CD4-positive, alpha-beta T cell (primary cell): ENCODE measurements around the gene CHMP1A. TPM values are rescaled to one million over a fixed set of nuclear protein-coding genes. Genes with fewer than 3 reads are reported as not detected.

Experiments used
- ATAC-seq: fragments of 200-7000 bp; cut with Tn5 transposase; one replicate; pipeline ENCODE4 v1.10.0; 2022; ENCODE audit warnings: mild to moderate bottlenecking; ENCODE audit not compliant: poor library complexity
- CTCF ChIA-PET: fragments of 350-600 bp; sonication (Branson Sonifier 250); formaldehyde crosslinking; loops from one replicate; lab custom pipeline; 2021; ENCODE audit warnings: antibody characterized with exemption, inconsistent platforms; lab: Charles Lee
- POLR2A ChIA-PET: fragments of 350-600 bp; sonication (Branson Sonifier 250); formaldehyde crosslinking; loops from one replicate; lab custom pipeline; 2021; ENCODE audit warnings: antibody characterized with exemption, inconsistent platforms; lab: Charles Lee
- DNase-seq, 14 experiments: peaks; one replicate each; pipeline ENCODE4 v3.0.0-alpha.2; 2013 to 2020; ENCODE audit warnings: mixed read lengths in 2 of 14
- H3K27ac ChIP-seq, 2 donors: one replicate each; pipeline versions ENCODE4 v1.5.1 to v1.7.0; 2013; ENCODE audit warnings: low read length in 2 of 2, low read depth in 1 of 2, mild to moderate bottlenecking in 1 of 2
- H3K27me3 ChIP-seq, 2 experiments: 1 replicate in 1 of 2; 2 replicates in 1 of 2; pipeline versions ENCODE4 v1.6.1 to v1.7.0; 2013; ENCODE audit warnings: low read length in 2 of 2, control low read depth in 1 of 2, mild to moderate bottlenecking in 1 of 2, moderate library complexity in 1 of 2; ENCODE audit not compliant: insufficient read depth in 2 of 2, control insufficient read depth in 1 of 2
- H3K36me3 ChIP-seq: one replicate; pipeline ENCODE4 v1.6.1; 2013; ENCODE audit warnings: low read length, control low read depth; ENCODE audit not compliant: insufficient read depth
- H3K4me1 ChIP-seq: one replicate; pipeline ENCODE4 v1.6.1; 2013; ENCODE audit warnings: low read length, control low read depth; ENCODE audit not compliant: insufficient read depth
- H3K4me3 ChIP-seq: one replicate; pipeline ENCODE4 v1.5.1; 2013; ENCODE audit warnings: mild to moderate bottlenecking, low read length, moderate library complexity
- H3K9me3 ChIP-seq, 2 experiments: 1 replicate in 1 of 2; 2 replicates in 1 of 2; pipeline versions ENCODE4 v1.6.1 to v1.7.0; 2013; ENCODE audit warnings: low read length in 2 of 2, mild to moderate bottlenecking in 2 of 2, control low read depth in 1 of 2, moderate library complexity in 1 of 2; ENCODE audit not compliant: control insufficient read depth in 1 of 2, insufficient read depth in 1 of 2
- H3K27ac Mint-ChIP-seq: one replicate; pipeline ENCODE4 v1.8.0; 2020; ENCODE audit warnings: mixed read lengths
- H3K27me3 Mint-ChIP-seq: one replicate; pipeline ENCODE4 v1.8.0; 2021; ENCODE audit warnings: mixed read lengths
- H3K36me3 Mint-ChIP-seq: one replicate; pipeline ENCODE4 v1.8.0; 2021; ENCODE audit warnings: low read depth, mixed read lengths
- H3K4me1 Mint-ChIP-seq: one replicate; pipeline ENCODE4 v1.8.0; 2021; ENCODE audit warnings: low read depth, mixed read lengths
- H3K4me3 Mint-ChIP-seq: one replicate; pipeline ENCODE4 v1.8.0; 2020; ENCODE audit warnings: mild to moderate bottlenecking, mixed read lengths
- H3K9me3 Mint-ChIP-seq: one replicate; pipeline ENCODE4 v1.8.0; 2020; ENCODE audit warnings: mixed read lengths
- intact Hi-C, 2 experiments: fragments of 100-400 bp; cut with DNase I in 1 of 2; cut with micrococcal nuclease in 1 of 2; formaldehyde crosslinking; loops; one replicate each; pipeline versions ENCODE4 v1.15.1 to v1.9.0; 2023 to 2025; cut with DNase I, micrococcal nuclease
- total RNA-seq, 174 experiments: library from RNA in 2 of 174; stranded (reverse) in 2 of 174; gene quantifications; one replicate each; pipeline ENCODE4 v1.2.3 and lab custom pipeline; 2021 to 2026
- TF ChIP-seq, protein P1 (sequence below): fragments of 200-600 bp; IDR thresholded peaks from one replicate; pipeline ENCODE4 v1.8.0; 2022; ENCODE audit warnings: antibody characterized with exemption, mild to moderate bottlenecking

The CHMP1A gene
- total RNA-seq, 2 experiments from 2014 or later: 54.7 to 55.9 TPM

- no peak for DNase-seq
- Histone ChIP-seq H3K36me3 (no peaks in the 10 kb centered on the region), H3K27ac (no peak overlapping the region), H3K27me3 (no peaks in the 10 kb centered on the region), H3K4me3 (no peak overlapping the region), H3K9me3 (no peaks in the 10 kb centered on the region), H3K4me1 (peaks cover 23% of the 10 kb centered on the region)
- no peak overlapping the region for H3K27ac Mint-ChIP-seq
- CTCF ChIA-PET: no interaction called here
- no peaks in the 10 kb centered on the region for H3K27me3 Mint-ChIP-seq
- H3K9me3 Mint-ChIP-seq: no peaks in the 10 kb centered on the region
- no peaks in the 10 kb centered on the region for H3K36me3 Mint-ChIP-seq
- H3K4me1 Mint-ChIP-seq: peaks cover 12% of the 10 kb centered on the region
- TF ChIP-seq, protein P1, sequence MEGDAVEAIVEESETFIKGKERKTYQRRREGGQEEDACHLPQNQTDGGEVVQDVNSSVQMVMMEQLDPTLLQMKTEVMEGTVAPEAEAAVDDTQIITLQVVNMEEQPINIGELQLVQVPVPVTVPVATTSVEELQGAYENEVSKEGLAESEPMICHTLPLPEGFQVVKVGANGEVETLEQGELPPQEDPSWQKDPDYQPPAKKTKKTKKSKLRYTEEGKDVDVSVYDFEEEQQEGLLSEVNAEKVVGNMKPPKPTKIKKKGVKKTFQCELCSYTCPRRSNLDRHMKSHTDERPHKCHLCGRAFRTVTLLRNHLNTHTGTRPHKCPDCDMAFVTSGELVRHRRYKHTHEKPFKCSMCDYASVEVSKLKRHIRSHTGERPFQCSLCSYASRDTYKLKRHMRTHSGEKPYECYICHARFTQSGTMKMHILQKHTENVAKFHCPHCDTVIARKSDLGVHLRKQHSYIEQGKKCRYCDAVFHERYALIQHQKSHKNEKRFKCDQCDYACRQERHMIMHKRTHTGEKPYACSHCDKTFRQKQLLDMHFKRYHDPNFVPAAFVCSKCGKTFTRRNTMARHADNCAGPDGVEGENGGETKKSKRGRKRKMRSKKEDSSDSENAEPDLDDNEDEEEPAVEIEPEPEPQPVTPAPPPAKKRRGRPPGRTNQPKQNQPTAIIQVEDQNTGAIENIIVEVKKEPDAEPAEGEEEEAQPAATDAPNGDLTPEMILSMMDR: no peak
- intact Hi-C loops: no loop called here
- ATAC-seq: no peak
- POLR2A ChIA-PET: no interaction called here
- no peak overlapping the region for H3K4me3 Mint-ChIP-seq
Measured at GRCh38 chr16:89599902-89600301, 57.6 kb downstream of the CHMP1A start.

GRCh38 chr16:89599451-89599858 lies 58.1 kb downstream of the CHMP1A start:
- POLR2A ChIA-PET: no interaction called here
- Mint-ChIP-seq H3K27ac (no peak overlapping the region), H3K9me3 (no peaks in the 10 kb centered on the region), H3K36me3 (no peaks in the 10 kb centered on the region), H3K4me1 (peaks cover 12% of the 10 kb centered on the region), H3K4me3 (no peak overlapping the region), H3K27me3 (no peaks in the 10 kb centered on the region)
- peak in 9 of 14 experiments; percentile 19 to 63 (median 31) for DNase-seq
- Histone ChIP-seq H3K4me3 (no peak overlapping the region), H3K4me1 (peaks cover 24% of the 10 kb centered on the region), H3K9me3 (no peaks in the 10 kb centered on the region), H3K36me3 (no peaks in the 10 kb centered on the region), H3K27me3 (no peaks in the 10 kb centered on the region), H3K27ac (no peak overlapping the region)
- TF ChIP-seq, protein P1: no peak
- ATAC-seq: peak; percentile 27
- intact Hi-C loops: no loop called here
- CTCF ChIA-PET: no interaction called here

DNA sequence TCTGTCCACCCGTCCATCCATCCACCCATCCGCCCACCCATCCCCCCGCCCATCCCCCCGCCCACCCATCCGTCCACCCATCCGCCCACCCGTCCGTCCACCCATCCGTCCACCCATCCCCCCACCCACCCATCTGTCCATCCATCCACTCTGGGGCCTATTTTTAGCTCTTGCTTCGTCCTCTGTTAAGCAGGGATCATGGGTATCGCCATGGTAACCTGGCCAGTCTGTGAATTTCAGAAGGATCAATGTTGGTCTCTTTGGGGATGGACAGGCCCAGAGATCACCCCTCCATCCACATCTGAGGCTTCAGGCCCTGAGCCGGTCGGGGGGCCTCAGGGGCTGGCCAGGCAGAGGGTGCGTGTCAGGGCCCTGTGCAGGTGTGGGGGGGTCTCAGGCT lies 59.3 kb downstream of the CHMP1A start:
- H3K27ac Mint-ChIP-seq: no peak overlapping the region
- ATAC-seq (no peak), DNase-seq (no peak)
- peaks cover 20% of the 10 kb centered on the region for H3K4me1 Mint-ChIP-seq
- Histone ChIP-seq H3K27ac (no peak overlapping the region), H3K4me3 (no peak overlapping the region), H3K4me1 (peaks cover 36% of the 10 kb centered on the region), H3K27me3 (no peaks in the 10 kb centered on the region), H3K36me3 (no peaks in the 10 kb centered on the region), H3K9me3 (no peaks in the 10 kb centered on the region)
- POLR2A ChIA-PET: no interaction called here
- intact Hi-C loops: no loop called here
- no peaks in the 10 kb centered on the region for H3K9me3 Mint-ChIP-seq
- H3K36me3 Mint-ChIP-seq: no peaks in the 10 kb centered on the region
- TF ChIP-seq, protein P1: no peak
- H3K27me3 Mint-ChIP-seq: no peaks in the 10 kb centered on the region
- no peak overlapping the region for H3K4me3 Mint-ChIP-seq
- CTCF ChIA-PET: no interaction called here
